ENCODE data around the gene TMEM54.

The TMEM54 gene

GRCh38 chr1:32867151-32867550 is 34.0 kb downstream of the TMEM54 start:
- H3K27me3 ChIP-seq (replicated peaks; ENCODE audit: insufficient read depth, low read length): peaks cover 20% of the 10 kb centered on the region
- TF ChIP-seq EZH2phosphoT487 (IDR thresholded peaks at IDR 0.05; ENCODE audit: low read length): no peak
- TF ChIP-seq, protein P1, sequence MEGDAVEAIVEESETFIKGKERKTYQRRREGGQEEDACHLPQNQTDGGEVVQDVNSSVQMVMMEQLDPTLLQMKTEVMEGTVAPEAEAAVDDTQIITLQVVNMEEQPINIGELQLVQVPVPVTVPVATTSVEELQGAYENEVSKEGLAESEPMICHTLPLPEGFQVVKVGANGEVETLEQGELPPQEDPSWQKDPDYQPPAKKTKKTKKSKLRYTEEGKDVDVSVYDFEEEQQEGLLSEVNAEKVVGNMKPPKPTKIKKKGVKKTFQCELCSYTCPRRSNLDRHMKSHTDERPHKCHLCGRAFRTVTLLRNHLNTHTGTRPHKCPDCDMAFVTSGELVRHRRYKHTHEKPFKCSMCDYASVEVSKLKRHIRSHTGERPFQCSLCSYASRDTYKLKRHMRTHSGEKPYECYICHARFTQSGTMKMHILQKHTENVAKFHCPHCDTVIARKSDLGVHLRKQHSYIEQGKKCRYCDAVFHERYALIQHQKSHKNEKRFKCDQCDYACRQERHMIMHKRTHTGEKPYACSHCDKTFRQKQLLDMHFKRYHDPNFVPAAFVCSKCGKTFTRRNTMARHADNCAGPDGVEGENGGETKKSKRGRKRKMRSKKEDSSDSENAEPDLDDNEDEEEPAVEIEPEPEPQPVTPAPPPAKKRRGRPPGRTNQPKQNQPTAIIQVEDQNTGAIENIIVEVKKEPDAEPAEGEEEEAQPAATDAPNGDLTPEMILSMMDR (IDR thresholded peaks at IDR 0.05; ENCODE audit: low read length): no peak
- TF ChIP-seq EZH2 (optimal IDR thresholded peaks at IDR 0.05; ENCODE audit: low read depth, low read length): no peak
- no peak overlapping the region for H3K4me2 ChIP-seq (ENCODE audit: low read depth, low read length)
- no peak overlapping the region for H3K4me3 ChIP-seq (ENCODE audit: low read length)
- no peak overlapping the region for H3K27ac ChIP-seq (ENCODE audit: low read length)
- DNase-seq: no peak
- no peaks in the 10 kb centered on the region for H4K20me1 ChIP-seq (ENCODE audit: insufficient read depth, low read length)
- H3K4me1 ChIP-seq (ENCODE audit: low read length): no peaks in the 10 kb centered on the region
- H3F3A ChIP-seq (ENCODE audit: insufficient read depth, low read length): no peaks in the 10 kb centered on the region; the same call in 1 of the 2 replicates
- no peak overlapping the region for H3K9ac ChIP-seq (ENCODE audit: low read length)
- no peak overlapping the region for H2AFZ ChIP-seq (ENCODE audit: low read length)
- no peaks in the 10 kb centered on the region for H3K9me3 ChIP-seq (replicated peaks; ENCODE audit: insufficient read depth, low read length)
- H3K36me3 ChIP-seq (replicated peaks; ENCODE audit: insufficient read depth, low read length): no peaks in the 10 kb centered on the region
- H3K9me2 ChIP-seq (replicated peaks; ENCODE audit: insufficient read depth, low read length): no peaks in the 10 kb centered on the region
- no peaks in the 10 kb centered on the region for H3K79me2 ChIP-seq (ENCODE audit: low read length)

DNA sequence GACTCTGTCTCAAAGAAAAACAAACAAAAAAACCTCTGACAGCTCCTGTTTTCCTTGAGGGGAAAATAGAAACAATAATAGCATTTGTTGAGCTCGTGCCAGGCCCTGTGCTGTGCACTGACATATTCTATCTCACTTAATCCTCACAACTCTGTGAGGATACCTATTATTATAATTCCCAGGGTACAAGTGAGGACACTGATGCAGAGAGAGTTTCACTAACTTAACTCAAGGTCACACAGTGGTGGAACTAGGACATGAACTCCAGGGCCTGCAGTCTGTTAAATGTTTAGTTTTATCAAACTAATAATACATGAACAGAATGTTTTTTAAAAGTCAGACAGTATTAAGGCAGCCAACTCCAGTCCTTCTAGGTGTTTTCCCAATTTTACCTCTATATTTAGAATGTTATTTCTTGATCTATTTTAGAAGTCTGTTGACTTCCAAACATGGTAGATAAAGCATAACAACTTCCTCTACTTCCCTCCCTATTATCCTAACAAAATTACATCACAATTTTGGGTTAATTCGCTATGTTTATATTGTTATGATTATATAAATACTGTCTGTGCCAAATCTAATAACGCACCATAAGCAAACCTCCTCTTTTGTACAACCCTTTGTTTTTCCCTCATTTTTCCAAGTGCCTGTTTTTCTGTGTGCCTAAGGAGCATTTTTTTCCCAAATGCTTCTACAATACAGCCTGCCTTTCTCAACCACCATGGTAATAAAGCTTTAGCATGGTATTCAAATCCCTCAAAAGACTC is 35.4 kb downstream of the TMEM54 start:
- H3K27me3 ChIP-seq (replicated peaks; ENCODE audit: insufficient read depth, low read length): peaks cover 7% of the 10 kb centered on the region
- no peak overlapping the region for H3K27ac ChIP-seq (ENCODE audit: low read length)
- no peak overlapping the region for H3K9ac ChIP-seq (ENCODE audit: low read length)
- H3K4me3 ChIP-seq (ENCODE audit: low read length): no peak overlapping the region
- H3K4me2 ChIP-seq (ENCODE audit: low read depth, low read length): no peak overlapping the region
- no peaks in the 10 kb centered on the region for H4K20me1 ChIP-seq (ENCODE audit: insufficient read depth, low read length)
- no peak overlapping the region for H2AFZ ChIP-seq (ENCODE audit: low read length)
- TF ChIP-seq EZH2phosphoT487 (IDR thresholded peaks at IDR 0.05; ENCODE audit: low read length): no peak
- TF ChIP-seq EZH2 (optimal IDR thresholded peaks at IDR 0.05; ENCODE audit: low read depth, low read length): no peak
- TF ChIP-seq, protein P1 (IDR thresholded peaks at IDR 0.05; ENCODE audit: low read length): no peak
- no peaks in the 10 kb centered on the region for H3K9me3 ChIP-seq (replicated peaks; ENCODE audit: insufficient read depth, low read length)
- no peaks in the 10 kb centered on the region for H3K36me3 ChIP-seq (replicated peaks; ENCODE audit: insufficient read depth, low read length)
- no peak for DNase-seq
- H3K4me1 ChIP-seq (ENCODE audit: low read length): no peaks in the 10 kb centered on the region
- no peaks in the 10 kb centered on the region; the same call in 1 of the 2 replicates for H3F3A ChIP-seq (ENCODE audit: insufficient read depth, low read length)
- H3K9me2 ChIP-seq (replicated peaks; ENCODE audit: insufficient read depth, low read length): no peaks in the 10 kb centered on the region
- H3K79me2 ChIP-seq (ENCODE audit: low read length): no peaks in the 10 kb centered on the region

DNA sequence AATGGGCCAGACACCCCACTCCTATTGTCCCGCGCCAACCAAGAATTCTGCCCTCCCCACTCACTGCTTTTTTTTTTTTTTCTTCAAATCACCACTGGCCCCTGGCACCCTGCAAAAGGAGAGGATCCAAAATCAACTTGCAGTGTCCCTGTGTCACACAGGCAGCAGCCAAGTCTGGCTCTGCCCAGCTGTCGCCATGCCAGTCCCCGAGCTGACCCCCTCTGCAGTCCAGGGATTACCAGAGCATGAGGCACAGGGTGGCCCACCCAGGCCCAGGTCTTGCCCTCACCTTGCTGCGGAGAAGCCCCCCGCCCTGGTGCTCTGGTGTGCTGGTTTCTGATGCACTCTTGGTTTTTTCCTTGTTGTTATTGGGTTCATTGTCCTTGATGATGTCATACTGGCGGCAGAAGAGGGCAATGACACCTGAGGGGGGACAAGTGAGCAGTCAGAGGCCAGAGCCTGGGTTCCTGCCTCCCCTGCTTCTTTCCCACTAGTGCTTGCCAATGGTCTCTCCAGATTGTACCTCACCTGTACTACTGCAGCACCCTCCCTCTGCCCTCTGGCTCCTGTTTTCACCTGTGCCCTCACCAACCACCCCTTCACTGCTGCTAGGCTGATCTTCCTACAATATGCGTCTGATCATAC is 36.7 kb downstream of the TMEM54 start:
- no peaks in the 10 kb centered on the region for H3K9me3 ChIP-seq (replicated peaks; ENCODE audit: insufficient read depth, low read length)
- no peak for TF ChIP-seq EZH2phosphoT487 (IDR thresholded peaks at IDR 0.05; ENCODE audit: low read length)
- TF ChIP-seq EZH2 (optimal IDR thresholded peaks at IDR 0.05; ENCODE audit: low read depth, low read length): no peak
- TF ChIP-seq, protein P1 (IDR thresholded peaks at IDR 0.05; ENCODE audit: low read length): no peak
- no peaks in the 10 kb centered on the region for H3K36me3 ChIP-seq (replicated peaks; ENCODE audit: insufficient read depth, low read length)
- H3K27me3 ChIP-seq (replicated peaks; ENCODE audit: insufficient read depth, low read length): no peaks in the 10 kb centered on the region; the same call in 1 of the 2 replicates
- no peaks in the 10 kb centered on the region for H3K79me2 ChIP-seq (ENCODE audit: low read length)
- H3K27ac ChIP-seq (ENCODE audit: low read length): no peak overlapping the region
- H3K9ac ChIP-seq (ENCODE audit: low read length): no peak overlapping the region
- H3K4me2 ChIP-seq (ENCODE audit: low read depth, low read length): no peak overlapping the region
- H3K4me3 ChIP-seq (ENCODE audit: low read length): no peak overlapping the region
- DNase-seq: no peak
- no peak overlapping the region for H2AFZ ChIP-seq (ENCODE audit: low read length)
- no peaks in the 10 kb centered on the region for H3K4me1 ChIP-seq (ENCODE audit: low read length)
- H4K20me1 ChIP-seq (ENCODE audit: insufficient read depth, low read length): no peaks in the 10 kb centered on the region
- H3F3A ChIP-seq (ENCODE audit: insufficient read depth, low read length): no peaks in the 10 kb centered on the region; the same call in 1 of the 2 replicates
- no peaks in the 10 kb centered on the region for H3K9me2 ChIP-seq (replicated peaks; ENCODE audit: insufficient read depth, low read length)

Data from MM.1S (cell line).